Muscle layer of duodenum (tissue), 2 donors: ENCODE data around the gene ABHD17B.

Experiments
- H3K27ac ChIP-seq: one replicate; pipeline ENCODE4 v1.7.0; 2013; ENCODE audit warnings: mild to moderate bottlenecking, low read length
- H3K27me3 ChIP-seq: one replicate; pipeline ENCODE4 v1.7.0; 2013; ENCODE audit warnings: low read depth, mild to moderate bottlenecking, control low read depth, low read length
- H3K36me3 ChIP-seq, 2 donors: one replicate each; pipeline ENCODE4 v1.7.0; 2013; ENCODE audit warnings: low read length in 2 of 2, control low read depth in 1 of 2, mild to moderate bottlenecking in 1 of 2; ENCODE audit not compliant: insufficient read depth in 2 of 2, control insufficient read depth in 1 of 2
- H3K4me1 ChIP-seq, 2 donors: one replicate each; pipeline ENCODE4 v1.7.0; 2013; ENCODE audit warnings: low read length in 2 of 2, mild to moderate bottlenecking in 2 of 2, control low read depth in 1 of 2, moderate library complexity in 1 of 2; ENCODE audit not compliant: insufficient read depth in 2 of 2, control insufficient read depth in 1 of 2
- H3K4me3 ChIP-seq, 2 donors: one replicate each; pipeline ENCODE4 v1.7.0; 2013; ENCODE audit warnings: low read length in 2 of 2, low read depth in 1 of 2, mild to moderate bottlenecking in 1 of 2
- H3K9me3 ChIP-seq, 2 donors: one replicate each; pipeline ENCODE4 v1.7.0; 2013; ENCODE audit warnings: low read length in 2 of 2, control low read depth in 1 of 2, mild to moderate bottlenecking in 1 of 2; ENCODE audit not compliant: control insufficient read depth in 1 of 2
- donor health status: healthy.

The ABHD17B gene

GRCh38 chr9:71875345-71875744 lies 35.6 kb downstream of the ABHD17B start:
- Histone ChIP-seq H3K4me1 (no peaks in the 10 kb centered on the region), H3K27ac (no peak overlapping the region), H3K9me3 (peaks cover 5 to 20% of the 10 kb centered on the region in 2 donors)

GRCh38 chr9:71863631-71864030 lies 47.4 kb downstream of the ABHD17B start:
- H3K4me1 ChIP-seq = no peaks in the 10 kb centered on the region
- no peak overlapping the region for H3K27ac ChIP-seq
- H3K36me3 ChIP-seq = peaks cover 6 to 19% of the 10 kb centered on the region in 2 donors
- H3K27me3 ChIP-seq = no peaks in the 10 kb centered on the region
- peaks cover 11 to 12% of the 10 kb centered on the region in 2 donors for H3K9me3 ChIP-seq
- H3K4me3 ChIP-seq = no peak overlapping the region

More at GRCh38 chr9:71875345-71875744, 35.6 kb downstream of the ABHD17B start:
- Histone ChIP-seq H3K36me3 (peaks cover 6% of the 10 kb centered on the region in 2 donors), H3K27me3 (no peaks in the 10 kb centered on the region), H3K4me3 (no peak overlapping the region)

- Histone ChIP-seq H3K4me1 (no peaks in the 10 kb centered on the region), H3K27me3 (no peaks in the 10 kb centered on the region), H3K27ac (no peak overlapping the region), H3K9me3 (peaks cover 11 to 12% of the 10 kb centered on the region in 2 donors), H3K4me3 (no peak overlapping the region), H3K36me3 (peaks cover 2 to 14% of the 10 kb centered on the region in 2 donors)
These were observed 49.4 kb downstream of the ABHD17B start for GRCh38 chr9:71861618-71862017.

GRCh38 chr9:71859939-71860338 lies 51.1 kb downstream of the ABHD17B start:
- Histone ChIP-seq H3K36me3 (peaks cover 0 to 7% of the 10 kb centered on the region in 2 donors), H3K9me3 (peaks cover 11 to 12% of the 10 kb centered on the region in 2 donors), H3K27ac (no peak overlapping the region), H3K4me3 (no peak overlapping the region), H3K27me3 (no peaks in the 10 kb centered on the region), H3K4me1 (no peaks in the 10 kb centered on the region)

GRCh38 chr9:71858812-71859211 lies 52.2 kb downstream of the ABHD17B start:
- Histone ChIP-seq H3K4me3 (no peak overlapping the region), H3K9me3 (peaks cover 11 to 12% of the 10 kb centered on the region in 2 donors), H3K36me3 (peaks cover 0 to 7% of the 10 kb centered on the region in 2 donors), H3K27me3 (no peaks in the 10 kb centered on the region), H3K4me1 (no peaks in the 10 kb centered on the region), H3K27ac (no peak overlapping the region)

GRCh38 chr9:71858102-71858798 lies 52.7 kb downstream of the ABHD17B start:
- H3K36me3 ChIP-seq = peaks cover 0 to 7% of the 10 kb centered on the region in 2 donors
- no peak overlapping the region for H3K27ac ChIP-seq
- no peaks in the 10 kb centered on the region for H3K4me1 ChIP-seq
- peaks cover 11 to 12% of the 10 kb centered on the region in 2 donors for H3K9me3 ChIP-seq
- no peak overlapping the region for H3K4me3 ChIP-seq
- H3K27me3 ChIP-seq = no peaks in the 10 kb centered on the region

GRCh38 chr9:71857159-71857558 lies 53.8 kb downstream of the ABHD17B start:
- Histone ChIP-seq H3K9me3 (peaks cover 11 to 12% of the 10 kb centered on the region in 2 donors), H3K27me3 (no peaks in the 10 kb centered on the region), H3K4me1 (no peaks in the 10 kb centered on the region), H3K36me3 (peaks cover 0 to 7% of the 10 kb centered on the region in 2 donors), H3K4me3 (no peak overlapping the region), H3K27ac (no peak overlapping the region)

GRCh38 chr9:71854811-71855210 lies 56.2 kb downstream of the ABHD17B start:
- H3K9me3 ChIP-seq = peaks cover 2 to 8% of the 10 kb centered on the region in 2 donors
- H3K27me3 ChIP-seq = no peaks in the 10 kb centered on the region
- no peak overlapping the region for H3K4me3 ChIP-seq
- no peaks in the 10 kb centered on the region for H3K36me3 ChIP-seq
- no peak overlapping the region for H3K27ac ChIP-seq
- no peaks in the 10 kb centered on the region for H3K4me1 ChIP-seq

GRCh38 chr9:71853084-71853483 lies 57.9 kb downstream of the ABHD17B start:
- no peaks in the 10 kb centered on the region for H3K4me1 ChIP-seq
- no peaks in the 10 kb centered on the region for H3K27me3 ChIP-seq
- no peak overlapping the region for H3K27ac ChIP-seq
- no peaks in the 10 kb centered on the region for H3K36me3 ChIP-seq
- H3K4me3 ChIP-seq = no peak overlapping the region
- no peaks in the 10 kb centered on the region for H3K9me3 ChIP-seq

GRCh38 chr9:71850996-71851395 lies 60.0 kb downstream of the ABHD17B start:
- Histone ChIP-seq H3K36me3 (no peaks in the 10 kb centered on the region), H3K9me3 (no peaks in the 10 kb centered on the region), H3K27me3 (no peaks in the 10 kb centered on the region), H3K4me1 (no peaks in the 10 kb centered on the region), H3K4me3 (no peak overlapping the region), H3K27ac (no peak overlapping the region)

- H3K9me3 ChIP-seq = no peaks in the 10 kb centered on the region
- no peak overlapping the region for H3K4me3 ChIP-seq
- H3K36me3 ChIP-seq = no peaks in the 10 kb centered on the region
- H3K27ac ChIP-seq = no peak overlapping the region
- H3K27me3 ChIP-seq = no peaks in the 10 kb centered on the region
- H3K4me1 ChIP-seq = no peaks in the 10 kb centered on the region
These were observed 63.1 kb downstream of the ABHD17B start for GRCh38 chr9:71847892-71848291.

GRCh38 chr9:71844808-71845207 lies 66.2 kb downstream of the ABHD17B start:
- Histone ChIP-seq H3K4me3 (no peak overlapping the region), H3K27me3 (no peaks in the 10 kb centered on the region), H3K27ac (no peak overlapping the region), H3K4me1 (no peaks in the 10 kb centered on the region), H3K9me3 (no peaks in the 10 kb centered on the region), H3K36me3 (no peaks in the 10 kb centered on the region)
